ENCODE data around the gene TBPL1.
"Not testable (repeated sequence)": the region's sequence is repeated elsewhere in the genome, so short reads cannot be mapped to it uniquely, and the experiment has no call there.

The TBPL1 gene

DNA sequence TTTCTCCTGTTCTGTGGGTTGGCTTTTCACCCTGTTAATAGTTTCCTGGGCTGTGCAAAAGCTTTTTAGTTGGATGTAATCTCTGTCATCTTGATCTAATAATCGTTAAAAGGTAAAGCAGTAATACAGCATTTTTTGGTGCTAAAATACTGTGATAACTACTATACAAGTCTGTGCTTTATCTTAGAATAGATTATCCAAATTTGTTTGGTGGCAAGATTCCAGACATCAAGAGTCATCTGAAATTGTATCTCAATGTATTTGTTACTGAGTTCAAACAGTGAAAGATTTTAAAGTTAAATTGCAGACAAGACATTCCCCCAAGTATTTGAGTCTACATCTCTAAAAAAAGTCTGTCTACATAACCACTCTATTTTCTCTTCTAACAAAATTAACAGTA is 18.8 kb downstream of the TBPL1 start:
- Histone ChIP-seq H3K27me3 (ENCODE audit: control insufficient read depth in 2 of 2, insufficient read depth in 2 of 2, low read length in 2 of 2) (no peaks in the 10 kb centered on the region), H3K4me3 (ENCODE audit: low read length in 2 of 2) (no peak overlapping the region), H3K27ac (ENCODE audit: low read depth in 2 of 2, low read length in 2 of 2) (no peak overlapping the region), H3K9me3 (ENCODE audit: control insufficient read depth in 2 of 2, low read length in 2 of 2) (no peaks in the 10 kb centered on the region), H3K4me1 (ENCODE audit: control insufficient read depth in 2 of 2, insufficient read depth in 2 of 2, low read length in 2 of 2) (peaks cover 0 to 7% of the 10 kb centered on the region in 2 donors), H3K36me3 (ENCODE audit: control insufficient read depth in 2 of 2, insufficient read depth in 2 of 2, low read length in 2 of 2) (no peaks in the 10 kb centered on the region), H3K9ac (ENCODE audit: low read depth in 1 of 2, low read length in 2 of 2) (no peak overlapping the region)

DNA sequence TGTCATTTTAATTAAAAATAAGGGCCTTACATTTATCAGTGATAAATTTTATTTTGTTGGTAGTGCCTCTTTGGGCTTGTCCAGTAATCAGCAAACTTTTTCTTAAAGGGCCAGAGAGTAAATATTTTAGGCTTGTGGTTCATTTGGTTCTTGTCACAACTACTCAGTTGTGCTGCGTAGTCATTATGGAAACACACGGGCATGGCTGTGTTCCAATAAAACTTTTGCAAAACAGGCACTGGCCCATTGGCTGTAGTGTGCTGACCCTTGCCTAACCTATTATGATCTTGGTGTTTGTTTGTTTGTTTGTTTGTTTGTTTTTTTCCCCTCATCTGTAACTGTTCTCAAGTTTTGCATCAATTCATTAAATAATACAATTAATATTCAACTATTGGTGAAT is 19.4 kb downstream of the TBPL1 start:
- Histone ChIP-seq H3K4me3 (ENCODE audit: low read length in 2 of 2) (no peak overlapping the region), H3K9me3 (ENCODE audit: control insufficient read depth in 2 of 2, low read length in 2 of 2) (no peaks in the 10 kb centered on the region), H3K27ac (ENCODE audit: low read depth in 2 of 2, low read length in 2 of 2) (no peak overlapping the region), H3K27me3 (ENCODE audit: control insufficient read depth in 2 of 2, insufficient read depth in 2 of 2, low read length in 2 of 2) (no peaks in the 10 kb centered on the region), H3K9ac (ENCODE audit: low read depth in 1 of 2, low read length in 2 of 2) (no peak overlapping the region), H3K36me3 (ENCODE audit: control insufficient read depth in 2 of 2, insufficient read depth in 2 of 2, low read length in 2 of 2) (no peaks in the 10 kb centered on the region), H3K4me1 (ENCODE audit: control insufficient read depth in 2 of 2, insufficient read depth in 2 of 2, low read length in 2 of 2) (peaks cover 0 to 4% of the 10 kb centered on the region in 2 donors)

DNA sequence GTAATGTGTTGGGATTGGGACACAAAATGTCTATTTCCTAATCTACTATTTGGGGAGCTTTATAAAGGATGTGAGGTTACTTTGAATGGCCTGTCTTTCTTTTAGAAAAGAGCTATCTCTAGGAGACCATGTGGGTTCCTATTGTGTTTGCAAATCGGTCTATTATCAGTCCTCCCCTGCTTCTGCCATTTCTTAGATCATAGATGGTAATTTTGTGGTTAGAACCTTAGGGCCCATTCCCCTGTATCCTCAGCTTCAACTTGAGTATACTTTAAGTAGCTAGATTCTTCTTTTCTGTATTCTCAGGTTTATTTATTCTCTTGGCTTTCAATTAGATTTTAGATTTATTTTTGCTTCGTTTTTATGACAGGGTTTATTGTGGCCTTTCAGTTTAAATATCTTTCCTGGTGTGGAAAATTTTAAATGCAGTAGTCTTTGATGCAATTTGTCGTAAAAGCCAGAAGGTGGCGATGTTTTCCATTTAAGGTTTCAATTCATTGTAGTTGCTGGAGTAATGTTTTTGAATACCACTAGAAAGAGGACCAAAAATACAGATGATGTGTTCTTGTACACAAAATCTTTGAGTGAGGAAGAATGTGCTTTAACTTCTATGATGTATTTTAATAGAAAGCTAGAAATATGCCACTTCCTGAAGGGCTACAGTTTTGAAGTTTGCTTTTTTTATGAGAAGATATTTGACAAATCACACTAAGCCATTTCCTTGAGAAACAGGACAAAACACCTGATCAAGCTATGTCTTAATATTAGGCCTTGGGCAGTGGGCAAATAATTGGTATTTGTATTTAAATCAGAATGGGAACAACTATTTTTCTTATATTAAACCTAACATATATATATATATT is 20.3 kb downstream of the TBPL1 start:
- Histone ChIP-seq H3K27me3 (ENCODE audit: control insufficient read depth in 2 of 2, insufficient read depth in 2 of 2, low read length in 2 of 2) (no peaks in the 10 kb centered on the region), H3K4me1 (ENCODE audit: control insufficient read depth in 2 of 2, insufficient read depth in 2 of 2, low read length in 2 of 2) (peaks cover 0 to 9% of the 10 kb centered on the region in 2 donors), H3K4me3 (ENCODE audit: low read length in 2 of 2) (no peak overlapping the region), H3K9me3 (ENCODE audit: control insufficient read depth in 2 of 2, low read length in 2 of 2) (no peaks in the 10 kb centered on the region), H3K36me3 (ENCODE audit: control insufficient read depth in 2 of 2, insufficient read depth in 2 of 2, low read length in 2 of 2) (no peaks in the 10 kb centered on the region), H3K27ac (ENCODE audit: low read depth in 2 of 2, low read length in 2 of 2) (no peak overlapping the region), H3K9ac (ENCODE audit: low read depth in 1 of 2, low read length in 2 of 2) (no peak overlapping the region)

- Histone ChIP-seq H3K4me1 (ENCODE audit: control insufficient read depth in 2 of 2, insufficient read depth in 2 of 2, low read length in 2 of 2) (peaks cover 0 to 10% of the 10 kb centered on the region in 2 donors), H3K9me3 (ENCODE audit: control insufficient read depth in 2 of 2, low read length in 2 of 2) (no peaks in the 10 kb centered on the region), H3K9ac (ENCODE audit: low read depth in 1 of 2, low read length in 2 of 2) (no peak overlapping the region), H3K27ac (ENCODE audit: low read depth in 2 of 2, low read length in 2 of 2) (no peak overlapping the region), H3K36me3 (ENCODE audit: control insufficient read depth in 2 of 2, insufficient read depth in 2 of 2, low read length in 2 of 2) (peaks cover 6 to 13% of the 10 kb centered on the region in 2 donors), H3K4me3 (ENCODE audit: low read length in 2 of 2) (no peak overlapping the region), H3K27me3 (ENCODE audit: control insufficient read depth in 2 of 2, insufficient read depth in 2 of 2, low read length in 2 of 2) (no peaks in the 10 kb centered on the region)
Observed at GRCh38 chr6:133977983-133978895, 25.2 kb downstream of the TBPL1 start.

DNA sequence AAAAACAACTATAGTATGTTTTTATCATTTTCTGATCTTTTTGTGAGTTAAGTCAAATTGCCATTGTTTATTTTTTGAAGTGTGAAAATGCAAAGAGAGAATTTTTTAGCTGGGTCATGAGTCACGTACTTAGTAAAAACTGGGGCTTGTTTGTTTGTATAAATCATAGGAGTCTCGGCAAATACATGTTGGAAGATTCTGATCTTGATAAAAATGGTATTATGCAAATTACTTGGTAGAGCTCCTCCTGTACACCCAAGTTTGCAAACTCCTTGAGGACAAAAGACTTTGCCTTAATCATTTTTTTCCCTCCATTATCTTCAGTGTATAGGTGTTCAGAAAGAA is 25.8 kb downstream of the TBPL1 start:
- H3K27me3 ChIP-seq (ENCODE audit: control insufficient read depth in 2 of 2, insufficient read depth in 2 of 2, low read length in 2 of 2): no peaks in the 10 kb centered on the region
- no peaks in the 10 kb centered on the region for H3K9me3 ChIP-seq (ENCODE audit: control insufficient read depth in 2 of 2, low read length in 2 of 2)
- H3K4me1 ChIP-seq (ENCODE audit: control insufficient read depth in 2 of 2, insufficient read depth in 2 of 2, low read length in 2 of 2): peaks cover 0 to 10% of the 10 kb centered on the region in 2 donors
- no peak overlapping the region for H3K9ac ChIP-seq (ENCODE audit: low read depth in 1 of 2, low read length in 2 of 2)
- H3K4me3 ChIP-seq (ENCODE audit: low read length in 2 of 2): no peak overlapping the region
- H3K27ac ChIP-seq (ENCODE audit: low read depth in 2 of 2, low read length in 2 of 2): no peak overlapping the region
- peaks cover 8 to 16% of the 10 kb centered on the region in 2 donors for H3K36me3 ChIP-seq (ENCODE audit: control insufficient read depth in 2 of 2, insufficient read depth in 2 of 2, low read length in 2 of 2)

DNA sequence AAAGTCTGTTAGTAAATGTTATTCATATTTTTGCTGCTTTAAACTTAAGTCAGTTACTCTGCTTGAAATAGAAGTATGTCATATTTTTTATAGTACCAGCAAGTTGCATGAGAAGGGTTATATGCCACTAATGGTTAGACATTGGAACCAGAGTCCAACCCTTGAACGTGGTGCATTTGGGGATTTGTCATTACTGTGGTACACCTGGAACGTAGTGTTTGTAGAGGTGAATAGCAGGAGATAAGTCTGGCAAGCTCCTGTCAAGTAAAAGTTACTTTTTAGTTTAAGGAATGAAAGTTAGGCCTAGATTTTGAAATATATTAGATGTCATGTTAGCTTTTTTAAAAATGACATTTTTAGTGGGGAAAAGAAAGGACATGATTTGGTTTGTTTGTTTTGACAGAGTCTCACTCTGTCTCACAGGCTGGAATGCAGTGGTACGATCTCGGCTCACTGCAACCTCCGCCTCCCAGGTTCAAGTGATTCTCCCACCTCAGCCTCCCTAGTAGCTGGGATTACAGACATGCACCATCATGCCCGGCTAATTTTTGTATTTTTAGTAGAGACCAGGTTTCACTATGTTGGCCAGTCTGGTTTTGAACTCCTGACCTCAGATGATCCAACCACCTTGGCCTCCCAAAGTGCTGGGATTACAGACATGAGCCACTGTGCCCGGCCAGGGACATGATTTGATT is 26.4 kb downstream of the TBPL1 start:
- H3K9me3 ChIP-seq (ENCODE audit: control insufficient read depth in 2 of 2, low read length in 2 of 2); H3K27me3 ChIP-seq (ENCODE audit: control insufficient read depth in 2 of 2, insufficient read depth in 2 of 2, low read length in 2 of 2); H3K27ac ChIP-seq (ENCODE audit: low read depth in 2 of 2, low read length in 2 of 2); H3K9ac ChIP-seq (ENCODE audit: low read depth in 1 of 2, low read length in 2 of 2); H3K4me3 ChIP-seq (ENCODE audit: low read length in 2 of 2): not testable (repeated sequence)
- Histone ChIP-seq H3K36me3 (ENCODE audit: control insufficient read depth in 2 of 2, insufficient read depth in 2 of 2, low read length in 2 of 2) (peaks cover 8 to 16% of the 10 kb centered on the region in 2 donors), H3K4me1 (ENCODE audit: control insufficient read depth in 2 of 2, insufficient read depth in 2 of 2, low read length in 2 of 2) (peaks cover 0 to 10% of the 10 kb centered on the region in 2 donors)

DNA sequence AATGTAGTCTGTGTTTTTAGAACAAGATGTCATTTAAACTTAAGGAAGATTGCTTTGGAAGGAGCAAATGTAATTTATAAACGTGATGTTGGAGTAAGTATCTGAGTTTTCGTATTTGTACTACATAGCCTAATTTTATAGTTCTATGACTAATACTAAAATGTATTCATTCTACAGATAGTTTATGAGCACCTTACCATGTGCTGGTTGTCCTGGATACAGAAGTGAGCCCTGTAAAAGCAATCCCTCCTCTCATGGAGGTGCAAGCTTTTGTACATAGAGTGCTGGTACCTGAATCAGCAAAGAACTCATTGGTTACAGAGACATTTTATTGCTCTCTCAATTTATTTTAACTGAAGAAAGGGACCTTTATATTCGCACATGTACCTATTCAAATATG is 27.1 kb downstream of the TBPL1 start:
- Histone ChIP-seq H3K36me3 (ENCODE audit: control insufficient read depth in 2 of 2, insufficient read depth in 2 of 2, low read length in 2 of 2) (peaks cover 11 to 16% of the 10 kb centered on the region in 2 donors), H3K9me3 (ENCODE audit: control insufficient read depth in 2 of 2, low read length in 2 of 2) (no peaks in the 10 kb centered on the region), H3K4me3 (ENCODE audit: low read length in 2 of 2) (no peak overlapping the region), H3K27ac (ENCODE audit: low read depth in 2 of 2, low read length in 2 of 2) (no peak overlapping the region), H3K4me1 (ENCODE audit: control insufficient read depth in 2 of 2, insufficient read depth in 2 of 2, low read length in 2 of 2) (peaks cover 0 to 10% of the 10 kb centered on the region in 2 donors), H3K9ac (ENCODE audit: low read depth in 1 of 2, low read length in 2 of 2) (no peak overlapping the region), H3K27me3 (ENCODE audit: control insufficient read depth in 2 of 2, insufficient read depth in 2 of 2, low read length in 2 of 2) (no peaks in the 10 kb centered on the region)

DNA sequence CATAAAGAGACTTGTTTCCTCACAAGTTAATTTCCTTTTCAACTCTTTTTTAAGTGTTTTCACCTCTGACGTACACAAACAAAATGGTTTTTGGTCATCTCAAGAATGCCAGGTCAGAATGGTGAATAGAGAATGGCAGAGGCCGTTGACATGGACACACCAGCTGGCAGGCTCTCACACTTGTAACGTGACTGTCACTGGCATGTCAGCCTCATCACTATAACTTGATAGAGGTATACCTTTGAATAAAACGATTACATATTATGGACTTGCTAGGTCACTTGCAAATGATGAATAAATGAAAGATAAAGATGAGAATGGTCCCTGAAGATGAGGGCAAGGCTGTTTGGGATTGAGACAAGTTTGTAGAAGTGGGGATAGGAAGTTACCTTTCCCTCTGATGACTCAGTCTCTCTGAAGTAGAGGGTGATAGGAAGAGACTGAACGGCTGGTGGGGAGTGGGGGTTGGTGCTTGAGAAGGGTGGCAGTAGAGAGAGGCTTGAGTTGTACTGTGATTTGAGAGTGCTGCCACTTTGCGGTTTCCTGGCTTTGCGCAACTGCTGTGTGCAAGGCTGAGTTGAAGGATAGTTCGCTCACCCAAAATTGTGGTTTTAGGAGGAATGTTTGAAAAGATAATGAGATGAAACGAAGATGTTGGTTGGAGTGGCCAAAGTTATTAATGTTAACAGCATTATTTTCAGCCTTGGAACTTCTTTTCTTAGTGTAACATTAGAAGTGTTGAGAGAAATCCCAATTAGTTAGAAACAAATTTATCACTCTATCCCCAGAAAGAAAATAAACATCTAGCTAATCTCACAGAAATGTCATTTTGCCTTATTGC is 30.3 kb downstream of the TBPL1 start:
- Histone ChIP-seq H3K27ac (ENCODE audit: low read depth in 2 of 2, low read length in 2 of 2) (no peak overlapping the region), H3K9ac (ENCODE audit: low read depth in 1 of 2, low read length in 2 of 2) (no peak overlapping the region), H3K36me3 (ENCODE audit: control insufficient read depth in 2 of 2, insufficient read depth in 2 of 2, low read length in 2 of 2) (peaks cover 23 to 26% of the 10 kb centered on the region in 2 donors), H3K9me3 (ENCODE audit: control insufficient read depth in 2 of 2, low read length in 2 of 2) (no peaks in the 10 kb centered on the region), H3K4me3 (ENCODE audit: low read length in 2 of 2) (no peak overlapping the region), H3K27me3 (ENCODE audit: control insufficient read depth in 2 of 2, insufficient read depth in 2 of 2, low read length in 2 of 2) (no peaks in the 10 kb centered on the region), H3K4me1 (ENCODE audit: control insufficient read depth in 2 of 2, insufficient read depth in 2 of 2, low read length in 2 of 2) (peaks cover 0 to 17% of the 10 kb centered on the region in 2 donors)

- Histone ChIP-seq H3K9me3 (ENCODE audit: control insufficient read depth in 2 of 2, low read length in 2 of 2) (no peaks in the 10 kb centered on the region), H3K27me3 (ENCODE audit: control insufficient read depth in 2 of 2, insufficient read depth in 2 of 2, low read length in 2 of 2) (no peaks in the 10 kb centered on the region), H3K36me3 (ENCODE audit: control insufficient read depth in 2 of 2, insufficient read depth in 2 of 2, low read length in 2 of 2) (peaks cover 25 to 26% of the 10 kb centered on the region in 2 donors), H3K4me1 (ENCODE audit: control insufficient read depth in 2 of 2, insufficient read depth in 2 of 2, low read length in 2 of 2) (peaks cover 0 to 14% of the 10 kb centered on the region in 2 donors), H3K4me3 (ENCODE audit: low read length in 2 of 2) (no peak overlapping the region), H3K9ac (ENCODE audit: low read depth in 1 of 2, low read length in 2 of 2) (no peak overlapping the region), H3K27ac (ENCODE audit: low read depth in 2 of 2, low read length in 2 of 2) (no peak overlapping the region)
Observed at GRCh38 chr6:133985970-133986369, 32.9 kb downstream of the TBPL1 start.

Data from mucosa of rectum (tissue), 2 donors.